ENCODE results near the gene FERMT1.

- TF ChIP-seq EZH2 (optimal IDR thresholded peaks at IDR 0.05; ENCODE audit: low read depth, low read length), result no peak
- no peak for TF ChIP-seq CTCF (IDR thresholded peaks at IDR 0.05; ENCODE audit: low read length)
- no peak for TF ChIP-seq EZH2phosphoT487 (IDR thresholded peaks at IDR 0.05; ENCODE audit: low read length)
Observed at GRCh38 chr20:6134592-6134991, 11.8 kb upstream of the FERMT1 start.
